Cardiac muscle cell (in vitro differentiated cells and primary cell): ENCODE data around the gene MAML3. TPM values are rescaled to one million over a fixed set of nuclear protein-coding genes. Genes with fewer than 3 reads are reported as not detected.

Experiments used
- DNase-seq, 2 donors: peaks; one replicate each; pipeline versions ENCODE4 v3.0.0 to v3.0.0-alpha.2; 2010 to 2017; ENCODE audit warnings: low read depth in 1 of 2, low spot score in 1 of 2
- H3K27ac ChIP-seq: fragments of 200-600 bp; sonication (generic); 2 replicates; pipeline ENCODE4 v1.5.1; 2016
- H3K27me3 ChIP-seq: fragments of 200-600 bp; sonication (generic); 2 replicates; pipeline ENCODE4 v1.6.0; 2016; ENCODE audit warnings: control low read depth
- H3K36me3 ChIP-seq: fragments of 200-600 bp; sonication (generic); 2 replicates; pipeline ENCODE4 v1.5.1; 2016; ENCODE audit warnings: control low read depth
- H3K4me1 ChIP-seq: fragments of 200-600 bp; sonication (generic); 2 replicates; pipeline ENCODE4 v1.8.1; 2017; ENCODE audit warnings: low read depth, mild to moderate bottlenecking, mixed run types
- H3K4me3 ChIP-seq: fragments of 200-600 bp; sonication (generic); 2 replicates; pipeline ENCODE4 v1.5.1; 2016; ENCODE audit warnings: mild to moderate bottlenecking
- H3K9me3 ChIP-seq: fragments of 200-600 bp; sonication (generic); 2 replicates; pipeline ENCODE4 v1.5.1; 2017; ENCODE audit warnings: low read depth, mild to moderate bottlenecking, control low read depth
- polyA plus RNA-seq: library from polyadenylated mRNA; unstranded; fragments of >200 nt; fragmentation: Nextera tagmentation; extraction: Ambion mirVana; gene quantifications from 2 replicates; pipeline ENCODE4 v1.2.1, GENCODE V29; 2016
- total RNA-seq: library from RNA; depleted of rRNA; stranded (reverse); fragments of >200 nt; gene quantifications from 2 replicates; pipeline ENCODE4 v1.2.3, GENCODE V29; 2016
- TF ChIP-seq, protein P1 (sequence below): IDR thresholded peaks from 2 replicates; pipeline ENCODE4 v1.5.1; 2012; ENCODE audit warnings: low read depth, mild to moderate bottlenecking, low read length

Gene MAML3
- total and polyA plus RNA-seq, 2 experiments from 2014 or later: 7.8 to 22.8 TPM

DNA sequence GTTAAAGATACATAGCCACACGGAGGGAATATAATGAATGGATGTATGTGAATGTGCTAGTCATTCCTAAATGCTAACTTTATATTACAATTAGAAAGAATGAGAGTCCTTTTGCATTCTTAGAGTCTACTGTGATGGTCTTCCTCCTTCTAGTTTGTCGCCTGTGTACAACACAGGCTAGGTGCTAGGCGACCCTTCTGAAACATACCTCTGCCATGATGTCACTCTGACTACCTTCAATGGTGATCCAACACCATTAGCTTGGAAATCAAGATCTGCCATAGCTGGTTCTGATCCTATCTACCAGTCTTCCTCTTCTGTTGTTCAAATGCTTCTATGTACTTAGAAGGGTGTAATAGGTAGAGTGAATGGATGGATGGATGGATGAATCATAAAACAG, 337.1 kb downstream of the MAML3 start:
- TF ChIP-seq, protein P1, sequence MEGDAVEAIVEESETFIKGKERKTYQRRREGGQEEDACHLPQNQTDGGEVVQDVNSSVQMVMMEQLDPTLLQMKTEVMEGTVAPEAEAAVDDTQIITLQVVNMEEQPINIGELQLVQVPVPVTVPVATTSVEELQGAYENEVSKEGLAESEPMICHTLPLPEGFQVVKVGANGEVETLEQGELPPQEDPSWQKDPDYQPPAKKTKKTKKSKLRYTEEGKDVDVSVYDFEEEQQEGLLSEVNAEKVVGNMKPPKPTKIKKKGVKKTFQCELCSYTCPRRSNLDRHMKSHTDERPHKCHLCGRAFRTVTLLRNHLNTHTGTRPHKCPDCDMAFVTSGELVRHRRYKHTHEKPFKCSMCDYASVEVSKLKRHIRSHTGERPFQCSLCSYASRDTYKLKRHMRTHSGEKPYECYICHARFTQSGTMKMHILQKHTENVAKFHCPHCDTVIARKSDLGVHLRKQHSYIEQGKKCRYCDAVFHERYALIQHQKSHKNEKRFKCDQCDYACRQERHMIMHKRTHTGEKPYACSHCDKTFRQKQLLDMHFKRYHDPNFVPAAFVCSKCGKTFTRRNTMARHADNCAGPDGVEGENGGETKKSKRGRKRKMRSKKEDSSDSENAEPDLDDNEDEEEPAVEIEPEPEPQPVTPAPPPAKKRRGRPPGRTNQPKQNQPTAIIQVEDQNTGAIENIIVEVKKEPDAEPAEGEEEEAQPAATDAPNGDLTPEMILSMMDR: no peak
- Histone ChIP-seq H3K4me1 (peaks cover 43% of the 10 kb centered on the region), H3K4me3 (no peak overlapping the region), H3K27me3 (no peaks in the 10 kb centered on the region), H3K27ac (peak overlapping the region; percentile 76), H3K9me3 (no peaks in the 10 kb centered on the region), H3K36me3 (no peaks in the 10 kb centered on the region)
- DNase-seq: no peak

DNA sequence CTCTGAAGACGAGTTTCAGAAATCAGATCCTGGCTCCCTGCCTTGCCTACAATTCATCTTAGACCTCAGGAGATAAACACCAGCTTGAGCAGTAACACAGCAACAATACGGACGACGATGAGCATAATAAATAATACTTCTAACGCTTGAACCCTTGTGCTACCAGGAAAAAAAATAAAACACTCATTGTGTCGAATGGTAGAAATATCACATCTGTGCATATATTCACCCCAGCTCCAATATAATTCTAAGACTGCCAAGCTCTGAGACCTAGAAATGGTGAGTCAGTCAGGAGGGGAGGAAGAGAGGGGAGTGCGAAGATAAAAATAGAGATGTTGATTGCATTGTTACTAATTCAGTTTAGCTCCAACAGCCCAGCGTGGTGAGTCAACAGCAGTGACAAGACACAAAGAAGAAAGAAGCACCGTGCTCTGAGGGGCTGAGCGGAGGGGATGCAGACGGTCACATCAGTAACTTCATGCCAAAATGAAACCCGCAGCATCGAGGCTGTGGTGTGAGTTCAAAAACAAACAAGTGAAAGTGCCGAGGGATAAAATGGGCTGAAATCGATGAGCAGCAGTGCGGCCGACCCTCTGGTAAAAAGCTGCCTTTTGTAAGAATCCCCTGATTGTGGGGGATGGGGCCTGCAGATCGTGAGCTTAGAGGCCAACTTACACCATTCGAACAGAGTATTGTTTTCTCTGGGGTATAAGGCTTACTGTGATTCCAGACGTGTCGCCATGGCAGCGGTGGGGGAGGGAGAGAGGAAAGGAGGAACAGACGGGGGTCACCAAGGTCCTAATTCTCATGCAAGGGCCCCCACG, 338.0 kb downstream of the MAML3 start:
- TF ChIP-seq, protein P1: no peak
- Histone ChIP-seq H3K27me3 (no peaks in the 10 kb centered on the region), H3K9me3 (no peaks in the 10 kb centered on the region), H3K4me1 (peaks cover 43% of the 10 kb centered on the region), H3K4me3 (peak overlapping the region; percentile 15), H3K36me3 (no peaks in the 10 kb centered on the region), H3K27ac (peak overlapping the region; percentile 76)
- peak; percentile 29 to 82 for DNase-seq

DNA sequence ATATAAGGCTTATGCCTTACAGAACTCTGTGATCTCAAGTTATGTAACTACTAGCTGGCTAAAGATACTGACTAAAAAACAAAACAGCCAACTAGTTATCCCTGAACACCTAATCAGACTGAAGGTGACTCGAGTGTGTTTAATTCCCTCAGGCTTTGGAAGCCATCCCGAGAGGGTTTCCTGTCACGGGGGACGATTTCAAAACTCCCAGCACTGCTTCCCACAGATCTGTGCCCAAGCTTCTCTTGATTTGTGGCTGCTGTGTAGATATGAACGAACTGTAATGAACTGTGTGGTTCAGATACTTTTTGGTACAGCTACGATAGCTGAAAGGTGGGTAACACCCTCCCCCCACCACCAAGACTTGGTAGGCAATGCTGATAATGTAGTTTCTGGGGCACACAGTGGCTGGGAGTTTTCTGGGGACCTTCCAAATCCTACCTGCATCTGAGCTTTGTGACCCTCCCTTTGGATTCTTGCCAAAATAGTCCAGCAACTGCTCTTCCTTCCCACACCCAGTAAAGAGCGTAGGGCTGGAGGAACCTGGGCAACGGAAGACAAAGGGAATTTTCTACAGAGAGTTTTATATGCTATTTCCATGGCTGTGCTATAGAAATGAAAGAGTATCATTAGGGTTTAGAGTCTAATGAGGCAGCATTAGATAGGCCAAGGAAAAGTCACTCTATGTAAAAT, 339.5 kb downstream of the MAML3 start:
- peak overlapping the region; percentile 76 for H3K27ac ChIP-seq
- TF ChIP-seq, protein P1: no peak

DNA sequence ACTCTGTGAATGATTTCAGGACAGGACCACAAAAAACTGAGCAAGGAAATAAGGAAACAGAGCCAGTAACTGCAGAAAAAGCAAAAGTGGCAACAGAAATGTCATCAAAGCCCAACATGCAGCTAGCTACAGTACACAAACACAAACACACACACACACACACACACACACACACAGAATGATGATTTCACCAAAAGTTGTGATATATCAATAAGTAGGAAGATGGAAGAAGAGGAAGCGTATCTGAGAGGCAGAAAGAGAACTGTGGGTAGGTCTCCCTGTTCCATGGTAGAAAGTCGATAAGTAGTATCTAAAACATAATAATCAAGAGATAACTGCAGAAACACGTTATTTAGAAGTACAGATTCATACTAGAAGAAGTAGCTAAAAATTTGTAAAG, 340.1 kb downstream of the MAML3 start:
- H3K27me3 ChIP-seq: no peaks in the 10 kb centered on the region
- H3K4me3 ChIP-seq: no peak overlapping the region
- peaks cover 45% of the 10 kb centered on the region for H3K4me1 ChIP-seq
- peak overlapping the region; percentile 76 for H3K27ac ChIP-seq
- H3K36me3 ChIP-seq: no peaks in the 10 kb centered on the region
- no peak for DNase-seq
- TF ChIP-seq, protein P1: no peak
- no peaks in the 10 kb centered on the region for H3K9me3 ChIP-seq

More for the DNA sequence above, 339.5 kb downstream of the MAML3 start:
- no peaks in the 10 kb centered on the region for H3K27me3 ChIP-seq
- H3K9me3 ChIP-seq: no peaks in the 10 kb centered on the region
- H3K4me3 ChIP-seq: no peak overlapping the region
- H3K36me3 ChIP-seq: no peaks in the 10 kb centered on the region
- peaks cover 45% of the 10 kb centered on the region for H3K4me1 ChIP-seq
- peak; percentile 41 to 54 for DNase-seq

DNA sequence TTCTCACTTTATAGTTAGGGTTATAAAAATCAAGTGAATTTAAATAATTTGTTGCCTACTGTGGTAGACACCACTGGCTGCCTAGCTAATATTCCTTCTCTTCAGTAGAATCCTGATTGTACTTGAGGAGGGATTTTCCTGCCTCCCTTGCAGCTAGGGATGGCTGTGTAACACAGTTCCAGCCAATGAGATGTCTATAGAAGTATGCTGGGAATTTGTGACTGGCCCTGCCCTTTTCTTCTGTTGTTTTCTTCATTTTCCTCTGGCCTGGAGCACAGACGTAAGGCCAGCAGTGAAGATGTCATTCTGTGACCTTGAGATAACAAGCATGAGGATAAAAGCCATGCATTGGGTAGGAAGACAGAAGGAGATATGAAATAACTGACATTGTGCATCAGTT, 343.3 kb downstream of the MAML3 start:
- no peaks in the 10 kb centered on the region for H3K36me3 ChIP-seq
- no peak for DNase-seq
- no peak overlapping the region for H3K27ac ChIP-seq
- no peak overlapping the region for H3K4me3 ChIP-seq
- TF ChIP-seq, protein P1: no peak
- H3K9me3 ChIP-seq: no peaks in the 10 kb centered on the region
- no peaks in the 10 kb centered on the region for H3K27me3 ChIP-seq
- H3K4me1 ChIP-seq: peaks cover 37% of the 10 kb centered on the region
